HG03457 (cell line): ENCODE data around the gene PTPN3.

Experiments used
- ATAC-seq: cut with Tn5 transposase; IDR thresholded peaks from one replicate; pipeline ENCODE4 v1.9.1; 2021; ENCODE audit warnings: moderate number of reproducible peaks; ENCODE audit not compliant: unreplicated experiment

Gene PTPN3

DNA sequence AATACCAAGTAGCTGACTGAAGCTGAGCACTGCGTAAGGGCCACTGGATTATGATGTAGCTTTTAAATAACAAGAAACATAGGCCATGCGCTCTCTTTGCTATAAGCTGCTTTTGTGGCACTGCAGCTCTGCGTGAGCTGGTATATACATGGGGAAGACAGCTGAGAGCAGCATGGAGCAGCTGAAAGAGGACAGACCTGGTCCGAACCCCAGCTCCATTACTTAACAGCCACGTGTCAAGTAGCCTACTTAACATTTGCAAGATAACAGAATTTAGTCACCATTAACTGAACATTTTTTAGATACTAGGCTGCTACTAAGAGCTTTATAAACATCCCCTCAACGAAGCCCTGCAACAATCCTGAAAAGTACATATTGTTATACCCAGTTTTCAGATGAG, 69.3 kb downstream of the PTPN3 start:
- ATAC-seq: no peak

DNA sequence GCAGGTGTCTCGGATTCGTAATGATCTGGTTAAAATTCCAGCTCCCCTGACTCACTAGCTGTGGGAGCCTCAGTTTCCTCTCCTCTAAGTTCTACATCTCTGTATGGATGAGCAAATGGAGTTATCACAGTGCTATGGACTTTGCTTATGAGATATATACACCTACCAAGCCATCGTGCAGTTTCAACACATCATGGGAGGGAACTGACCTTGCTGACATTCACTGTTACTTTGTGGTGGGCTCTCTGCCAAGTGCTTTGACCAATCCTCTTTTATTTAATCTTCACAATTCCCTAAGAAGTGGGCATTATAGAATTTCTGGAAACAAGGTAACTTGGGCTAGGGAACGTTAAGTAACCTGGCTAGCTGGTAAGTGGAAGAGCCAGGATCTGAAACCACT, 70.2 kb downstream of the PTPN3 start:
- ATAC-seq: no peak

DNA sequence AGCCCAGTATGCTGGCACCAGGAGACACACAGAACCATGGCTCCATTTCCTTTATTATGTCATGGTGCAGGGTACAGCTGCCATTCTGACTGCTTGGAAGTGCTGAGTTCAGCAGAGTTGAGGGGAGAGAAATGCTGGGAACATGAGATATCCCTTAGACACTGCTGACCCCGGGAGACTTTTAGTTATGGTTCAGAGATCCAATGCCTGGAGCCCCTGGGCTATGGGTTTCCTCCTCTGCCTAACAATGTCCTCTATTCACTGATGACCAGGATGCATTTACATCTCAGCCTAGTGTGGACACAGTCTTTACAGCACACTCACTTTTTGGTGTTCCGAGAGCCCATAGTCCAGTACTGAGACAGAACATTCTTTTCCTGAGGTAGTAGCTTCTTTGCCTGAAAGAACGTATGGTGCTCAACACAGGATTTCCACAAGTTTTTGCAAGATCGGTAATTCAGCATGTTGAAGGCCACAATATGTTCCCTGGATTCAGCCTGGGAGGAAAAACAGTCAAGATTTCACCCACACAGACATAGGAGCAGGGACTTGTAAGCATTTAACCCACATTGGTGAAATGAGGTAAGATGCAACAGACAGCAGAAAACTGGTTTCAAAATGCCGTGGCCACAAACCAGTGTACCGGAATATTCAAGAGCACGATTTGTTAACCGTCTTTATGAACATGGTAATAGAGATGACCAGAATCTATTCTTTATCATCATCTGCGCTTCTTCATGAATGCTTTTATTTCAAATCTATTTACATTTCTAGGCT, 71.3 kb downstream of the PTPN3 start:
- no peak for ATAC-seq

DNA sequence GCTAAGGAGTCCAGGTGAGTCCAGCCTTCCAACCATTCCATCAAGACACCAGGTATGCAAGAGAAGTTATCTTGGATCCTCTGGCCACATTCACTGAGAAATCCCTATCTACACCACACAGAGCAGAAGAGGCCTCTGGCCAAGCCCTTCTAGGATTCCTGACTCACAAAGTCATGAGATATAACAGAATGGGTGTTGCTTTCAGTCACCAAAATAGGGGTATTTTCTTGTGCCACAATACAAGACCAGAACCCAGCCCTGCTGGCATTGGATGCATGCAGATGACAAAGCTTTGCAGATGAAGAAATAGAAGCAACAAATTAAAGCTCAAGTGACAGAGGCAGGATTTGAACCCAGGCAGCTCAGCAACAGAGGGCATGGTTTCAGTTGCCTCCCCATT, 73.5 kb downstream of the PTPN3 start:
- ATAC-seq: no peak

DNA sequence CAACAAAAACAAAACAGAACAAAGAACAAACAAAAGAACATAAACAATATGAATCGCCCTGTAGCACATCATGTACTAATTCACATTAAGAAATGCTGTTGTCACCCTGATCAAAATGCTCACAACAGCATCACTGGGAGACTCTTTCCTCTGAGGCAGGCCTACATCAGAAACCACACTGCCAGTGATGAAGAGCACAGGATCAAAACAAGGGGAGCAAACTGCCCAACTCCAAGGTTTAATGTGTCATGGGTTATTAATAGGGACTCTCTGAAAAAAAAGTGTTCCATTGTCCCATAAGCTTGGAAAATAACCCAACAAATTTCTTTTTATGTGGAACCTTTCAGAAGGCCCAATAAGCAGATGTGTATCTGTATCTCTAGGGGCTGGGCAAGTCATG, 74.2 kb downstream of the PTPN3 start:
- ATAC-seq: no peak

DNA sequence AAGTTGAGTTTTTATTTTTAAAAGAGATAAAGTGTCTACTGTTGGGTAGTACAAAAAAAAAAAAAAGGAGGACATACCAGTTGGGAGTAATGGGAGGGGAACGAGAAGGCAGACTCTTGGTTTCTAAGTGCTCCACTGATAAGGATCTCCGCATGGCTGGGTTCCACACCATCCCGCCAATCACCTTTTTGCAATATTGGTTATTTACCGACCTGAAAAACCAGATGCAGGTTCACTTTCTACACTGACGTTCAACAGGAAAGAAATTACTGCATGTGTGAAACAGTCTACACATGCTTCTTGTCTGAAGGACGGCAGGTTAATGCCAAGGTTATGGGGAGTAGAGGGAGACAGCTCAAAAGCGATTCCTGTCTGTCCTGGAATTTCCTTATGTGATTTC, 75.5 kb downstream of the PTPN3 start:
- no peak for ATAC-seq

DNA sequence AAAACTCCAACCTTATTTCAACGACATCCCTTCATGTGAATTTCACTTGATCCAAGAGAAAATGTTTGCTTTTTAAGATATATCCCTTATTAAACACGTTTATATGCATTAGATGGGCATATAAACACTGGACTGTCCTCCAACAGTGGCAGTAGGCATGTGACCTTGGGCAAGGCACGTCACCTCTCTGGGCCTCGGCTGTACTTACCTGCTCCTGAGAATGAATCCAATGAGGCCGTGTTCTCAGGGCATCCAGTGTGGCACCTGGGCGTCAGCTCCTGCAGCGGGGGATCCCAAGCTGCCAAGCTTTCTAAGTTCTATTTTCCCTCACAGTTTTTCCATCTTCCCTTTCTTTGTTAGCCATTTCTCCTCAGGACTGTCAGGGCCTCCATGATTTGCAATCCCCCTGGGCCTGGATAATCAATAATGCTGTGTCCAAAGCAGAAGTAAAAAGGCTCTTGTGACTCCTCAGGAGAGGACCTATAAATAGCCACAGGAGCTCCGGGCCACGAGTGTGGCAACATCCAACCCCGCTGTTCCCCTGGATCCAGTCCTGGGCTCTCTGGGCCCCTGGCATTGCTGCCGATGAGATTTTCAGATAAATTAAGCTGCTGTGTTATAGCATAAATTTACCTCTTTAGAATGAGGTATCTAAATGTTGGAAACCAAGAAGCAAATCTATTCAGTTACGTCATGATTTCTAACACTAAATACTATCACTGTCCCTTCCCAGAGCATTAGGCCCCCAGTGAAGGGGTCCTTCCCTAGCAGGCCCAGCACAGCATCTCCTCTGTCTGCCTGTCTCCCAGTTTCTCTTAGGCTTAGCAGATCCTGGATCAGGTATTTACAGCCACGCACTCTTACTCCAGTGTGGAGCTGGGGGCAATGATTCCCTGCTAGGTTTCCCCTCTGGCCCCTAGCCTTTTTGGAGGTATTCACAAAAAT, 76.8 kb downstream of the PTPN3 start:
- no peak for ATAC-seq

DNA sequence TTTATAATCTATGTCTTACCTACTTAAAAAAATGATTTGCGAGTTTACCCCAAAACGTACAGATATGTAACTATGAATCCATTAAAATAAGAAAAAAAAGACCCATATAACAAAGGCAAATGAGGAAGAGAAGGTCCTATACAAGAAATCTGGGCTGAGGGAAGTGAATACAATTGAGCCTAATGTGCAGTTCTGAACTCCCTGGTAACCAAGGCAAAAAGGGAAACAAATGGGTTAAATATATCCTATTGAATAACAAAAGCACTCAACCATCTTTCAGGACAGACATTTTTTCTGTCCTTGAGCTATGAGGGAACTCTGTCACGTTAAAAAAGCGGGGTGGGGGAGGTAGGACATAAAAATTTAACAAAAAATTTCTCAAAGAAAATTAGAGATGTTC, 78.6 kb downstream of the PTPN3 start:
- no peak for ATAC-seq

DNA sequence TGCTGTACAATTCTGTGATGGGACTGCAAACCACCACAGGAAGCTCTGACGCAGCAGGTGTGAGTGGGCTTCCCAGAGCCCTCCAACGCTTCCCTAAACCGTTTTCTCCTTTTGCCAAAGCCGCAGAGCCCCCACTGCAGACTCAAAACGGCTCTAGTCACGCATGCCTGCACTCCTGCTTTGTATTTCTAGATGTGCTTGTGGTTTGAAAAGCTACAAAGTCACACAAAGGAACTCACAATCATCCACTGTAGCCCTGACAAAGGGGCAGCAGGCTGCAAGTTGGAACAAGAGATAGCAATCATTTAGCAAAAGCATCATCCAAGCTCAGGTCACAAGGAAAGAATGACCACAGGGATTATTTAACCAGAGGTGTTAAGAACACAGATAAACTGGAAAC, 79.3 kb downstream of the PTPN3 start:
- no peak for ATAC-seq

DNA sequence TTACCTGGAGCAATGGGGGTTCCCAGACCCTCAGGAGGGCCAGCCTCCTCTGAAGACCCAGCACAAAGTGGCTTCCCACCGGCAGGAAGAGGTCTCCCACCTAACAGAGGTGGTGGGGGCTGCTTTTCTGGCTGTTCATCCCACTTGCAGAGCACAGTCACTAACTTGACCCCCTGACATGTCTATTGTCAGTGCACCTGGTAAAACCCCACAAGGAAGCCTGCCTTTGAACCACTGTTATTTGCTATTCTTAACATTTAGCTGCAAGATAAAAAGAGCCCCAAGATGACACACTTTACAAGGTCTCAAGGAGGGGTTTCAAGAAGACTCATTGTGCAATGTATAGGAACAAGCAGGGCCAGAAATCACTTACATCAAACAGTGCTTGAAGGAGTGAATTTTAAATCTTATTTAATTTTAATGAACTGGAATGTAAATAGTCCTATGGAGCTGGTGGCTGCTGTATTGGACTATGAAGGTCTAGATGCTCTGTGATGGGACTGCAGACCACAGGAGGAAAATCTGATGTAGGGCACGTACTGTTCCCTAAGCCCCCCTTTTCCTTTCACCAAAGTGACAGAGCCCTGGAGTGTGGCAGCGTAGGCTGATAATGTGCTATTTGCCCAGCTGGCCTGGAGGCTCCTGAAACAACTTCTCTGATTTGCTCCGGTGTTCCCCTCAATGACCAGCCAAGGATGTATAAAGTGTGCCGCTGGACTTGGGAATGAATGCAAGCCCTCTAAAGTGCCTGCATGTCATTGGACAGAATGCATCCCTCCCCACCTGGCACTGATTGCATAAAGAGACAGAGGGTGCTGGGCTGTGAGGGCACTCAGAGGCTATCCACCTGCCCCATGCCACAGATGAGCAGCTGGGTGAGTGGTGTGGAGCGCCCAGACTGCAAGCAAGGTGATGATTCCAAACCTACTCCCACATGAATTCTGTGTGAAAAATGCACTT, 80.2 kb downstream of the PTPN3 start:
- ATAC-seq: no peak

DNA sequence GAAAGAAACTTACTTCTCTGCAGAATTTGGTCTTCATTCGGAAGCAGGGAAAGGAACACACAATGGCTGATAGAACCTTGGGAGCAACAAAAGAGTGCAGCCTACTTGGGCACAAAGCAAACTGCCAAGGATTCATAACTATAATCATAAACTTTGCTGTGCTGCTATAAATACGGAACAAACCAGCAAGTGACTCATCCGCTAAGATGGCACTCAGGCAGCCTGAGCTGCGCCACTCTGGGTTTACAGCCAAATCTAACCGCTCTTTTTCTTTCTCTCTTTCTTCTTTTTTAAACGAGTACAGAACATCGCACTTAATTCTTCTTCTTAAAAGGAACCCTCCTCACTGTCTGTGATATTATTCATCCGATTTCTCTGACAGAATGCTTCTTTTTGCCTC, 81.1 kb downstream of the PTPN3 start:
- ATAC-seq: no peak

DNA sequence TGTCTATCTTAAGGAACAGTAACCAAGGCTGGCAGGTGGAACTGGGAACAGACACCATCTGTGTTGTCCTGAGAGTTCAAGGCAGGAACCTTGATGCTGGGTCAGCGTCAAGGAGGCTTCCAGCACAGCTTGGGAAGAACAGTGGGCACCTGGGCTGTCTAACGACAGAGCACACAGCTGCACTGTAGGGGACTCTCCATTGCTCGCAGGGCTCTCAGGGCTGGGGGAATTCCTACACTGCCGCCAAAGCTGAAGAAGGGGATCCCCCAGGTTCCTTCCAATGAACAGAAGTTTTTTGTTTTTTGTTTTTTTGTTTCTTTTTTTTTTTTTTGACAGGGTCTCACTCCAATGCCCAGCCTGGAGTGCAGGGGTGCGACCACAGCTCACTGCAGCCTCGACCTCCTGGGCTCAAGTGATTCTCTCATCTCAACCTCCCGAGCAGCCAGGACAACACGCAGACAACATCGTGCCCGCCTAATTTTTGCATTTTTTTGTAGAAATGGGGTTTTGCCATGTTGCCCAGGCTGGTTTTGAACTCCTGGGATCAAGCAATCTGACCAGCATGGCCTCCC, 81.9 kb downstream of the PTPN3 start:
- ATAC-seq: peak; percentile 50

DNA sequence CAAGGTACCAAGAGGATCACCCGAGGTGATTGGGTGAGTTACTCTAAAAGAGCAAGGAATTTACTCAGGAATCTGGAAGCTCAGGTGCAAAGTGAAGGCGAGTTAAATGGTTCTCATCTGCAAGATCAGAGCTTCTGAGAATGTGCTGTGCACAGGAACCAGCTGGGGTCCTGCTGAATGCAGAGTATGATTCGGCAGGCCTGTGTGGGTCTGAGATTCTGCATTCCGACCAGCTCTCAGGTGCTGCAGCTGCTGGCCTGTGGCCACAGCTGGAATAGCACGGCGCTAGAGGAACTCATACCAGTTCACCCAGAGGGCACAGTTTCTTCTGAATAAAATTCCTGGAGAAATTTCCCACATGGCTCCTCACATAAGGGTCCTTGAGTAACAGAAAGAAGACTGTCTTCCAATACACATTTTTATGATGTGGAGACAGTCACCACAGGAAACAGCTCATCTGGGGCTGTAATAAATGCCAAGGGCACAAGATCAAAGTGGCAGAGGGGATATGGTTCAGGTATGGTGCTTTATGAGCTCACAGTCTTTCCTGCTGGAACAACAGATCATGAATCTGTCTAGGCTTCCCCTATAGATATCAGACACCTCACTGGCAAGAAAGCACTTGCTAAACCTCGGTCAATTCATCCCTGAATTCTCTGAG, 83.9 kb downstream of the PTPN3 start:
- ATAC-seq: no peak

DNA sequence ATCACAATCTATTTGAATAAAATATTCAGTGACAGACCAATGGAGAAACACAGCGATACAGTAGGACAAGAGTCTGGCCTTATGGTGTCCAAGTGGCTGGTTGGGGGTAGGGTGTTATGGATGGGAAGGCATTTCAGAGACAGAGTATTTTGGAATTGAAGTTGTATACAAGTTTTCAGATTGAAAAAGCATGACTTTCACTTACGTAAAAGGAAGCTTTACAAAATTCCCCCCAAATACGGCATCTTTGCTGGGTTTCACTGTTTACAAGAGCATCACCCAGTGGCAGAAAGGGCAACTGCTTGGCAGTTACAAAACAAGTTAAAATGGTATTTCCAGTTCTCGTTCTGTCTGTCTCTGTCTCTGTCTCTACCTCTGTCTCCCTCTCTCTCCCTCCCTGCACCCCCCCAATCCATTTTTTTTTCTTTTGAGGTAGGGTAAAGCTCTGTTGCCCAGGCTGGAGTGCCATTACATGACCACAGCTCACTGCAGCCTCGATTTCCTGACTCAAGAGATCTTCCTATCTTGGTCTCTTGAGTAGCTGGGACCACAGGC, 86.2 kb downstream of the PTPN3 start:
- ATAC-seq: peak; percentile 45

DNA sequence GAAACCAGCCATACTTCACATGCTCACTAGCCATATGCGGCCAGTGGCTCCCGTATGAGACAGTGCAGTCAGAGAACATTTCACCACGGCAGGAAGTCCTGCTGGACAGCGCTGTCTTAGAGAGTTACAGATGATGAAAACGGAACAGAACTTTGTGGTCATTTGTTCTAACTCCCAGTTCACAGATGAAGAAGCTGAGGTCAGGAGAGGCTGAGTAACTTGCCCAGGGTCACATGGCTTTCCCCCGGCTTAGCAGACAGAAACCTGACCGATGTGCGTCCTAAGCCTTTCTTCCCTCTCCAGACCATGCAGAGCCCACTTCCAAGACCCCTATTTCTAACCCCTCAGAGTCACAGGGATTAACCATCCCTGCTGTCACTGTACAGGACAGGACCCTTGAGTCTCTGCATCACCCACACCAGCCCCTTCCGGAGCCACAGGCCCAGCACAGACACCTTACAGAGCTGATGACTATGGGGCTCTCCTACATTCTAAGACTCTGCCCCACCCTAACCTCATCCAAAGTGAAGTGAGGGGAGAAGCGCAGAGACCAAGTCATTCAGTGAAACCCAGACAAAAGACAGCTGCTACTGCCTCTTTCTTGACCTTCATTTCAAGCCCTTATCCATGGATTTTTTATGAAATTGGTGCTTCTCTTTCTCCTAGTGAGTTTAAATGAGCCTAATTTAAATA, 86.9 kb downstream of the PTPN3 start:
- peak; percentile 55 for ATAC-seq

DNA sequence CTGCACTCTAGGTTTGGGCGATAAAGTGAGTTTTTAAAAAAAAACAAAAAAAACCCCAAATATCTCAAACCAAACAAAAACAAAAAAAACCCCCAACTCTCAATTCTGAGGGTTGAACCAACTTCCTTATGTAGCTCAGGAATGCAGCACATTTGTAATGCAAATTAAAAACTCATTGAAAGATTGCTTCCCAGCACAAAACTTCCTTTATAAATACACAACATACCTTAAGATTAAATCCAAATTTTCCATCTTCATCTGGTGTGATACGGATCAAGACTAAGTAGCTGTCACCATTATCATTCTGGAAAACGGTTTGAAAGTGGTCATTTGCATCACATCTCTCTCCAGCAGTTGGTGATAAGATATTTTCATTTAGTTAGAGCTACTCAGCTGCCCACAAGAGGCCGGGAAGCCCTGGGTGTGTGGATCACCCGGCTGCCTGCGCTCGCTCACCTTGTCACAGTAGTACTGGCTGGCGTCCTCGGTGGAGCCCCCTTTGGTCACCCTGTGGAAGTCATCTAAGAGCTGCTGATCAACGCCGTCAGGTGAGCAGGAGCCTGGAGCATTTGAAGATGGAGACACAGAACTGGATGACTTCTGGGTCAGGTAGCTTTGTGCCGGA, 88.2 kb downstream of the PTPN3 start:
- ATAC-seq: no peak

DNA sequence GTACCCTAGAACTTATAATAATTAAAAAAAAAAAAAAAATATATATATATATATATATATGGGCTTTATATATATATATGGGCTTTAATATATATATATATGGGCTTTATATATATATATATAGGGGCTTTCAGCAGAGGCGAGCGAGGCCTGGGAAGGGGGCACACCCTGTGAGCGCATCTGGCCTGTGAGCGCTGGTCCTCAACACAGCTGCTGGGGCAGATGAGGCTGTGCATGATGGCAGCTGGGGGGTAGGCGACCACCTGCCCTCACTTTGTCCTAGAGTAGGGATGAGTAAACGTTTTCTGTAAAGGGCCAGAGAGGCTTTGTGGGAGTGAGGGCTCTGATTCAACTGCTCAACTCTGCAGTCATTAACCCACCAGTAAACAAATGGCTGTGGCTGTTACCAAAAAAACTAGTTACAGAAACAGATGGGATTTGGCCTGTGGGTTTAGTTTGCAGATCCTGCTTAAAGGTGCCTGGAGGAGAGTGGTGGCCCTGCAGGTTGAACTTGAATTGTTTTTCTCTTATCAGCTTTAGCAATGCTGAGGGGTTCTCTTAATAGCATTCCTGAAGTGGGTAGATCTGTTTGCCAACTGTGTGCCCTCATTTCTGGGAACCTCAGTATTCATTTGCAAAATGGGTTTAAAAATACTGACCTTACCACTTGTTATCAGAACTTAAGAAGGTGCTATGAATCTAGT, 89.2 kb downstream of the PTPN3 start:
- no peak for ATAC-seq

DNA sequence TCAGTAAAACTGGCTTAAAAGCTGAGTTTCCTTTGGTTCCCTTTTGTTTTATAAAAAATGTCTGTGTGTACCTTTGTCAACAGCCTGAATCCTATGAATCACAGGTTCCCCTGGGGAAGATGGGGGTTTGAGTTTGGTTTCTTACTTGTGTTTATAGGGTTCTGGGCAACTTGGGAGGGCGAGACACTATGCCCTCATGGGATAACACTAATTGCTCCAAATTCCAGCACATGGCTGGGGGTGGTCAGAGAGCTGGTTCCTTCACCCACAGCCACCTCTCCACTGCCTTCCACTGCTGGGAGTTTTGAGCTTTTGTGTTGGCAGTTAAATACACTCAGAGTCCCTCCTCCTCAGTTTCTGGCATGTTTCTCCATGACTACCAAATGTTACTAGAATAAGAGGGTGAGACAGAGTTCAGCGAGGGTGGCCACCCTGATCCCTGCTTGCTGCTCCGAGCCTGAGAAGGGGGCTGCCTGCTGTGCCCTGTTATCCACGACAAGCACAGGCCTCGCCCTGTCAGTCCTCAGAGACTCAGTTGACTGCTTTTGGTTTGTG, 94.3 kb downstream of the PTPN3 start:
- no peak for ATAC-seq
